HG03460 (cell line): ENCODE results near the gene SCPEP1.
A peak's percentile ranks its signal among the peaks of the same experiment; 100 is the strongest.
"Not testable (repeated sequence)": the region's sequence is repeated elsewhere in the genome, so short reads cannot be mapped to it uniquely, and the experiment has no call there.

Experiments used
- ATAC-seq: cut with Tn5 transposase; IDR thresholded peaks from one replicate; pipeline ENCODE4 v1.9.1; 2021; ENCODE audit not compliant: unreplicated experiment

SCPEP1 gene

GRCh38 chr17:56977673-56978395 is at the start of gene SCPEP1:
SCPEP1 (plus strand) TSS chr17:56978131; CDS start chr17:56978160, 29 bp downstream.
- peak; percentile 77 for ATAC-seq

DNA sequence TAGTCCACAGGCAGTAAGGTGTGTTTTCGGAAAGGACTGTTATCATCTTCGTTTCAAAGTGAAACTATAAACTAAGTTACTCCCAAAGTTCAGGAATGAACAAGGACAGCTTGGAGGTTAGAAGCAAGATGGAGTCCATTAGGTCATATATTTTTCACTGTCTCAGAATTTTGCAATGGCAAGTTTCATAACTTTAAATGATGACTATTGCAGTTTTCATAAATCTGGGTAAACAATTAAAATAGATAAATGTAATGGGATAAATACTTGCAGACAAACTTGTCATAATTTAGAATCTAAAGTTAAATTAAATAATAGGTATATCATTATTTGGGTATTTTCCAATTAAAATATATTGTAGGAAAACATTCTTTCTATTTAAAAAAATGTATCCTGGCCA is 49.3 kb upstream of the SCPEP1 start:
- no peak for ATAC-seq

DNA sequence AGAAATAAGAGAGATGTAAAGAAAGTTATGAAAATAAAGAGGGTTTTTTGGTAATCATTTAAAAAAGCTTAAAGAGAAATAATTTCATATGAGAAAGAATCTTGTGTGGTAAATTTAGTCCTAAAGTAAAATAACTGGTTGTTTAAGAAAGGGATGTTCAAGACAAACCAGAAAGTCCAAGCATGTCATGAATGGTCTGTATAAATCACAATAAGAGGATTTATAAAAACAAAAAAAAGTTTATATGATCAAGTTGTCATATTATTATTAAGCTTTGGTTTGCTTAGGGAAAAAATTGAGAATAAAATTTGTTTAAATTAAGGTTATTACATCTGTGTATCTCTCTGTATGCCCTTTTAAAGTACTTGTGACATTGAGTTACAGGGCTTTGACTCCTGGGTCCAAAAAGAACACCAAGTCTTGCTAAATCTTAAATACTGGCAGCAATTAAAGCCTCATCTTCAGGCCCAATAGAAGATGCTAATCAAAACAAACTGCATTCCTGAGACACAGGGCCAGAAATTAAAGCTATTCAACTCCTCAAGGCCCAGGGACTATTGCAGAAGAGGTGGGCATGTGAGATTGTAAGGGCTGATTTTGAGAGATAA is 48.5 kb upstream of the SCPEP1 start:
- ATAC-seq, result no peak

DNA sequence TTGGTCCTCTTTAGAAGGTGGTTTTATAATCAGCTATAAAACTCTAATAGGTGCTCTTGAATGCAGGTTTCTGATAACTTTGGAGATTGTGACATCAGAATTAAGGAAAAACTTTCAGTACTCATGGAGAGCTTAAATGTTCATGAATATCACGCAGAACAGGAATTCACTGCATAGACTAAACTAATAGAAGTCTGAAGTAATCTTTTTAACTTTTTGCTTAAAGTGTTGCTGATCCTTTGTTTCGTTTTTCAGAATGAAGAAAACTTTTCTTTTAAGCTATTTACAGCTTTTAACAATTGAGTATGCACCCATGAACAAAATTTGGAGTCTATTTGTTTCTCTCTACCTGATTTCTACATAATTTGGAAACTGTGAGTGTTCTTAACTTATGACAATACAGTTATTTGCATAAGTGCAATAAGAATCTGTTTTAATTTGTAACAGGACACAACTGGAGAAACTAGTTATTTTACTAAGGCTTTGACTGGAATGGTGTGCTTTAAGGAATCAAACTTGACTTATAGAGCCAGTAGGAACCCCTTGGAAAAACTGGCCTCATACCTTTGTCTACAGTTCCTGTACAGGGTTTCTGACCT is 47.1 kb upstream of the SCPEP1 start:
- ATAC-seq, result no peak

DNA sequence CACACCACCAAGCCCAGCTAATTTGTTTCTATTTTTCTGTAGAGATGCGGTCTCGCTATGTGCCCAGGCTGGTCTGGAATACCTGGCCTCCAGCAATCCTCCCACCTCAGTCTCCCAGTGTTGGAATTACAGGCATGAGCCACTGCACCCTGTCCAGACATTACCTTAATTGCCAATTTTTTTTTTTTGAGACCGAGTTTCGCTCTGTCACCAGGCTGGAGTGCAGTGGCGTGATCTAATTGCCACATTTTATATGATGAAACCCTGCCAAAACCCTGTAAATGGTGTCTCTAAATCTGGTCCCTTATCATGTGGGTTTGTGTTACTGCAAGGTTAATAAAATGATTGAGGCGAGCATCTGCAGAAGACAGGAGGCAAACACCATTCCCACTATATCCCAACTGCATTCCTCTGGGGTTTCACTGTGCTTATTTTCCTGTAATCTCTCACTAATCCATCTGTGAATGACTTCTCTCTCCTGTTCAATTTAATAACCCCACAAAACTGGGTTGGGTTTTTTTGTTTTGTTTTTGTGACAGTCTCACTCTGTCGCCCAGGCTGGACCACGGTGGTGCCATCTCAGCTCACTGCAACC is 44.7 kb upstream of the SCPEP1 start:
- ATAC-seq, result no peak

DNA sequence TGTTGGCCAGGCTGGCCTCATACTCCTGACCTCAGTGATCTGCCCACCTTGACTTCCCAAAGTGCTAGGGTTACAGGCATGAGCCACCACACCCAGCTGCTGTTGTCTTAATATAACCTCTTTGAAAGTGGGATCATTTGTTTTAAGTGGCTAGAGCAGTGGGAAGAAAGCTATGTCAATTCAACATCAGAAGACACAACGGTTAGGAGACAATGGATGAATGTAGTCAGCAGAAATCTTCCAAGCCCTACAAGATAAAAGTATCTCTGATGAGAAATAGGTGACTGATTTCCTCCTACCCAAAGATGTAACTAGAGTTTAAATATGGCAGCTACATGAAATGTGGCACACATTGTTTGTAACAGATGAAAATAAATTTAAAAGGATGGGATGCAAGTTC is 44.1 kb upstream of the SCPEP1 start:
- no peak for ATAC-seq

DNA sequence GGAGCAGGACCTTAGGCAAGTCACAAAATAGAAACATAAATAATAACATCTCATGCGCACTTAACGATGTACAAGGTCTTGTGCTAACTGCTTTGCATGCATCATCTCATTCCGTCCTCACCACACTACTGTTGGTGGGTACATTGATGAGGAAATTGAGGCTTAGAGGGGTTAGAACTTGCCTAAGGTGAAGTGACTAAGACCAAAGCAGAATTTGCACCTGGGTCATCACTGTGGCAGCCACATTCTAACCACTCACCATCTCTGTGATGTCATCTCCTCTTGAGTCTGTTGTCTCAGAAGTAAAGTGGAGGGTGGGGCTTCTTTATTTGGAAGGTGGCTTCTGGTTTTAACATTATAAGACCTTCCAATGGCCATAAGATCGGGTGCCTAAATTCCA is 43.7 kb upstream of the SCPEP1 start:
- ATAC-seq, result no peak

- ATAC-seq, result no peak
These were observed 42.5 kb upstream of the SCPEP1 start for GRCh38 chr17:56935461-56935860.

DNA sequence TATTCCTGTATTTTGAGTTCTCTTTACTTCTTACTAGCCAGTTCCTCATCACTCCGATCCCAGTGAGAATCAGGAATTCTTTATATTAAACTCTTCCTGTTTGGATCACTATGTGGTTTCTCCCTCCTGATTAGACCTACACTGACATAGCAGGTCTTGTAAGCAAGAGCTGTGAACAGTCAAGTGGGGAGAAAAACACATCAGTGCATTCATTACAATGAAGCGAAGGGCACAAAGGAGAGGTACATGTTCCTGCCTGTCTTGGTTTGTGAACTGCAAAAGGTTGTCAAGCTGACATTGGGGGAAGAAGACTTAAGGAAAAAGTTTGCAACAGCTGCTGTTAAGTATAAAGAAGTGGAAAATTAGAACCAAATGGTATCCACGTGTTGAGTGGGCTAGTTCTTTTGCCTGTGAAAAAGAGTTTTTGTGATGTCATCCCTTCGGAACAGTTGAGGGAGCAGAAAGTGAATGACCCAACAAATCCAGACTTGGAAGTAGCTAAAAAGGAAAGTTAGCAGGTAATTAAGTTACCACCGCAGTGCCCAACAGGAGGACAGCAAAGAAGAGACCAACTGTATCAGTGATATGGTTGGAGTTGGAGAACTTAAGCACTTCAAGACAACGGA is 41.1 kb upstream of the SCPEP1 start:
- ATAC-seq, result no peak

DNA sequence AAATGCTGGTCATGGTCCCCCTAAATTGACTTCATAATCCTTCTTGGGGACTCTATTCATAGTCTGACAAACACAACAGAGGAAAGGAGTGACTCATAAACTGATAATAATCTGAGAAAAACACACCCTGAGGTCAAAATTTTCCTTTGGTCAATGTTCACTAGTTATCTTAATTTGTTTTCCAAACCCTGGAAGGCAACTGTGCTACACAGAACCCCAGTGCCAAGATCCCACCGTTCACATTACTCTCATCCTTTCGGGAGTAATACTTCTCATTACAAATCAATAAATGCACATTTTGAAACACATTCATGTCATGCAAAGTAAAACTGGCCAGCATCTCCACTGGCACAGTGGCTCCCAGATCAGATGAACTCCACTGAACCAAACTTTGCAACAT is 40.2 kb upstream of the SCPEP1 start:
- no peak for ATAC-seq

DNA sequence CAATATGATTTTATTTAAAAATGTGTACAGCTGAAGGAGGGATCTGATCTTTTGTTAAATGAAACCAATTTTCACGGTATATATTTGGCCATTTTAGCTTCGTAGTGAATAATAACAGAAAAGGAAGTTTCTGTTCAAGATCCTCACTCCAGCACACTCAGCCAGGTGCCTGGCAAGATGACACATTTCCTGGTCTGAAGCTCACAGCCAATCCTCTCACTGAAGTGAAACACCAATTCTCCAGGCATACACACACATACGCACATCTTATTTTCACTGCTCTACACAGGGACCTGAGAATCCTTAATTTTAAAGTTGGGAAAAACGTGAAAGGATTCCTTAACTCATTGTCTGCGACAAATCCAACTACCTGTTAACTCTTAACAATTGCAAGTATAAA is 39.7 kb upstream of the SCPEP1 start:
- ATAC-seq, result not testable (repeated sequence)

GRCh38 chr17:56939869-56940484 is 38.0 kb upstream of the SCPEP1 start:
- ATAC-seq, result no peak

DNA sequence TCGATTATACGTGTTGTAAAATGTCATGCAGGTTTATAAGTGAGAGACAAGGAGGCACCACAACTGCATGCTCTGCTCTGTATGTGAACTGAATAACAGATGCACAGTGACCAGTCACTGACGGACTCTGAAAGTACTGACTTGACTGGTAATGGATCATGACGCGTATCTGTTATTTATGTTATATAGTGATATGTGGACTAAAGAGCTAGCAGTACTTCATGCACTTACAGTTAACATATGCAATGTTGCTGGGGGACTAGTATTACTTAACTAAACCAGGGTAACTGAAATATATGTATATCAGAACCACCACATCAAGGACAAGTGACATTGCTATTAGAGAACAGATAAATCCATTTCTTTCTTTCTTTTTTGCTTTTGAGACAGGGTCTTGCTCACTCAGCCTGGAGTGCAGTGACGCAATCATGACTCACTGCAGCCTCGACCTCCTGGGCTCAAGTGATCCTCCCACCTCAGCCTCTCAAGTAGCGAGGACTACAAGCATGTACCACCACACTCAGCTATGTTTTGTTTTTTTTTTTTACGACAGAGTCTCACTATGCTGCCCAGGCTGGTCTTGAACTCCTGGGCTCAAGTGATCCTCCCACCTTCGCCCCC is 34.3 kb upstream of the SCPEP1 start:
- ATAC-seq, result no peak

GRCh38 chr17:56945938-56946505 is 31.9 kb upstream of the SCPEP1 start:
- no peak for ATAC-seq

DNA sequence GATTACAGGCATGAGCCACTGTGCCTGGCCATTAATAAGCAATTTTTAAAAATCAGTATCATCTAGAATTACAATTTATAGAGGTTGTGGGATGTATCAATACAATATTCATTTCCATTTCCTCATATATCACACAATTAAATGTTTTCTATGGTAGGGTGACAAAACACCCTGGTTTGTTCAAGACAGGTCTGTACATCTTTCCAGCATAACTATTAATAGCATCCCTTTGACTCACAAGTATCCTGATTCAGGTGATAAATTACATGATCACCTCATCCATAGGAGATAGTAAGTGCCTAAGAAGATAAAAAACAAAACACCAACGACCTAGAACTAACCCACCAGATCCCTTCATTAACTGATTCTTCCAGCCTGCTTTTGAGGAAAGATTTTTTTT is 30.2 kb upstream of the SCPEP1 start:
- no peak for ATAC-seq

DNA sequence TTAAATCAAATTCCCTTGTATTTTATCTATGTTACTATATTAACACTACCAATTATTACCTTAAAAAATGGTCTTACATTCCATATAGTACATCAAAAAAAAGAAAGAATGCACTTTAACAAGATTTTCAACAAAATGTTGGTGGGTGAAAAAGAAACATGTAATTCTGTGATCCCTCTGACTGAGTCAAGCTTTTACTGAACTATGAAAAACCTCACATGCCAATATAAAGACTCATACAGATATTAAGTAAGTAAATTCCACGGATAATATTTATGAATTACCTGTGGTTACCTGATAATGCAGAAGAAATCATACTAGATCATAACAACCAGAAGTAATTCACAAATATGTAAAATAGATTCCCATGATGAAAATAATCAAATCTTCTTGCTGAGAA is 29.4 kb upstream of the SCPEP1 start:
- no peak for ATAC-seq

- no peak for ATAC-seq
These were observed 28.3 kb upstream of the SCPEP1 start for GRCh38 chr17:56949595-56949994.

DNA sequence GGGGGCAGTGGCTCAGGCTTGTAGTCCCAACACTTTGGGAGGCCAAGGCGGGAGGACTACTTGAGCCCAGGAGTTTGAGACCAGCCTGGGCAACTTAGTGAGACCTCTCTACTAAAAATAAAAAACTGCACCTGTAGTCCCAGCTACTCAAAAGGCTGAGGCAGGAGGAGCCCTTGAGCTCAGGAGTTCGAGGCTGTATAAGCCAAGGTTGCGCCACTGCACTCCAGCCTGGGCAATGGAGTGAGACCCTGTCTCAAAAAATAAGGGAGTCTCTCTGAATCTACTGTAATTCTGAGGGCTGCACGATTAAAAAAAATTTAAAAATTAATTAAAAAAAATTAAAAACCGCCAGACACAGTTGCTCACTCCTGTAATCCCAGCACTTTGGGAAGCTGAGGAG is 20.9 kb upstream of the SCPEP1 start:
- no peak for ATAC-seq

- peak; percentile 96 for ATAC-seq
These were observed 17.1 kb upstream of the SCPEP1 start, which contains the start of gene COIL for GRCh38 chr17:56960596-56961538. COIL (minus strand) TSS chr17:56961050; CDS start chr17:56961019, 31 bp downstream.
